ENCODE results near the gene HDAC4.

DNA sequence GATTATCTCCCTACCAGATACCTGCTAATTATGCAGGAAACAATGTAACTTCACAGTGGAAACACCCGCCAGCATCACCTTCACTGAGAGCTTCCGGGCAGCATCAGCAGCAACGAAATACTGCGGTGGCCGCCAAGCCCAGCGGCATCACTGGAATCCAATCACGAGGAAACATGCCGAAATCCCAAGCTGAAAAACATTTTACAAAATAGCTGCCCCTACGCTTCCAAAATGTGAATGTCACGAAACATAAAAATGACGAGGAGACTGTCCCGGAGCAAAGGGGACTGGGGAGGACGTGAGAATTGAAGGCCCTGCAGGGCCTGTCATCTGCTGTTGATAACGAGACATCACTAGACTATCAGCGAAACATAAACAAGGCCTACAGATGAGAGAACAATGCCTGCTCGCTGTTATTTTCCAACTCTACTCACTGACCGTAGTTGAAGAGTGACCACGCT lies 82.6 kb downstream of the HDAC4 start:
- TF ChIP-seq EZH2 (IDR thresholded peaks at IDR 0.05; ENCODE audit: borderline replicate concordance, low read length), result no peak
- TF ChIP-seq, protein P1, sequence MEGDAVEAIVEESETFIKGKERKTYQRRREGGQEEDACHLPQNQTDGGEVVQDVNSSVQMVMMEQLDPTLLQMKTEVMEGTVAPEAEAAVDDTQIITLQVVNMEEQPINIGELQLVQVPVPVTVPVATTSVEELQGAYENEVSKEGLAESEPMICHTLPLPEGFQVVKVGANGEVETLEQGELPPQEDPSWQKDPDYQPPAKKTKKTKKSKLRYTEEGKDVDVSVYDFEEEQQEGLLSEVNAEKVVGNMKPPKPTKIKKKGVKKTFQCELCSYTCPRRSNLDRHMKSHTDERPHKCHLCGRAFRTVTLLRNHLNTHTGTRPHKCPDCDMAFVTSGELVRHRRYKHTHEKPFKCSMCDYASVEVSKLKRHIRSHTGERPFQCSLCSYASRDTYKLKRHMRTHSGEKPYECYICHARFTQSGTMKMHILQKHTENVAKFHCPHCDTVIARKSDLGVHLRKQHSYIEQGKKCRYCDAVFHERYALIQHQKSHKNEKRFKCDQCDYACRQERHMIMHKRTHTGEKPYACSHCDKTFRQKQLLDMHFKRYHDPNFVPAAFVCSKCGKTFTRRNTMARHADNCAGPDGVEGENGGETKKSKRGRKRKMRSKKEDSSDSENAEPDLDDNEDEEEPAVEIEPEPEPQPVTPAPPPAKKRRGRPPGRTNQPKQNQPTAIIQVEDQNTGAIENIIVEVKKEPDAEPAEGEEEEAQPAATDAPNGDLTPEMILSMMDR (IDR thresholded peaks at IDR 0.05; ENCODE audit: low read length), result no peak
